CD14-positive monocyte (primary cell): ENCODE measurements around the gene HLTF. TPM values are rescaled to one million over a fixed set of nuclear protein-coding genes. Genes with fewer than 3 reads are reported as not detected.

Experiments used
- DNase-seq, 3 donors: peaks; one replicate each; pipeline ENCODE4 v3.0.0-alpha.2; 2011 to 2022
- H2AFZ ChIP-seq: 2 replicates; pipeline ENCODE4 v1.6.0; 2012; ENCODE audit warnings: mild to moderate bottlenecking, low read depth, low read length, inconsistent platforms; ENCODE audit not compliant: insufficient read depth, poor library complexity, severe bottlenecking
- H3K27ac ChIP-seq, 2 donors: 1 replicate in 1 of 2; 2 replicates in 1 of 2; pipeline ENCODE4 v1.5.1; 2012 to 2013; ENCODE audit warnings: low read length in 2 of 2, control low read depth in 1 of 2, inconsistent platforms in 1 of 2, low read depth in 1 of 2, mild to moderate bottlenecking in 1 of 2
- H3K27me3 ChIP-seq, 2 donors: one replicate each; pipeline versions ENCODE4 v1.6.0 to v1.6.1; 2011 to 2013; ENCODE audit warnings: low read length in 2 of 2; ENCODE audit not compliant: control insufficient read depth in 2 of 2, insufficient read depth in 2 of 2
- H3K36me3 ChIP-seq, 2 donors: replicated peaks in 1 of 2; 1 replicate in 1 of 2; 2 replicates in 1 of 2; pipeline versions ENCODE4 v1.5.1 to v1.6.1; 2012 to 2013; ENCODE audit warnings: low read length in 2 of 2, control low read depth in 1 of 2, inconsistent platforms in 1 of 2, mild to moderate bottlenecking in 1 of 2; ENCODE audit not compliant: insufficient read depth in 2 of 2, control insufficient read depth in 1 of 2
- H3K4me1 ChIP-seq, 2 donors: 1 replicate in 1 of 2; 2 replicates in 1 of 2; pipeline versions ENCODE4 v1.5.1 to v1.6.1; 2012 to 2013; ENCODE audit warnings: low read length in 2 of 2, control low read depth in 1 of 2, inconsistent platforms in 1 of 2, mild to moderate bottlenecking in 1 of 2, moderate library complexity in 1 of 2; ENCODE audit not compliant: insufficient read depth in 2 of 2, control insufficient read depth in 1 of 2
- H3K4me2 ChIP-seq: replicated peaks from 2 replicates; pipeline ENCODE3; 2012; ENCODE audit warnings: low read length, moderate library complexity, mild to moderate bottlenecking; ENCODE audit not compliant: poor library complexity, severe bottlenecking; ENCODE audit errors: extremely low read depth
- H3K4me3 ChIP-seq, 3 experiments: fragments of 200-600 bp in 1 of 3; sonication (generic) in 1 of 3; replicated peaks in 1 of 3; 1 replicate in 2 of 3; 2 replicates in 1 of 3; pipeline ENCODE4 v1.5.1; 2011 to 2013; ENCODE audit warnings: low read length in 3 of 3, mild to moderate bottlenecking in 3 of 3, control low read depth in 2 of 3, low read depth in 2 of 3, inconsistent platforms in 1 of 3, moderate library complexity in 1 of 3
- H3K79me2 ChIP-seq: 2 replicates; pipeline ENCODE4 v1.6.0; 2012; ENCODE audit warnings: mild to moderate bottlenecking, control low read depth, inconsistent platforms, low read length, moderate library complexity; ENCODE audit not compliant: insufficient read depth
- H3K9ac ChIP-seq: 2 replicates; pipeline ENCODE4 v1.6.0; 2017; ENCODE audit warnings: low read length, mild to moderate bottlenecking; ENCODE audit not compliant: insufficient read depth, poor library complexity, severe bottlenecking
- H3K9me3 ChIP-seq, 2 donors: replicated peaks in 1 of 2; 1 replicate in 1 of 2; 2 replicates in 1 of 2; pipeline versions ENCODE4 v1.5.1 to v1.6.1; 2012 to 2013; ENCODE audit warnings: low read length in 2 of 2, control low read depth in 1 of 2; ENCODE audit not compliant: control insufficient read depth in 1 of 2, insufficient read depth in 1 of 2
- H4K20me1 ChIP-seq: 2 replicates; pipeline ENCODE4 v1.6.0; 2012; ENCODE audit warnings: mild to moderate bottlenecking, low read length, control low read depth, moderate library complexity; ENCODE audit not compliant: insufficient read depth
- H3K27ac Mint-ChIP-seq, 7 donors: one replicate each; pipeline ENCODE4 v1.8.0; 2020; ENCODE audit warnings: mild to moderate bottlenecking in 7 of 7, mixed read lengths in 7 of 7, moderate library complexity in 6 of 7, inconsistent platforms in 2 of 7
- H3K27me3 Mint-ChIP-seq, 3 donors: one replicate each; pipeline ENCODE4 v1.8.0; 2021 to 2022; ENCODE audit warnings: low read depth in 3 of 3, mild to moderate bottlenecking in 3 of 3, mixed read lengths in 3 of 3, moderate library complexity in 3 of 3, inconsistent platforms in 1 of 3
- H3K36me3 Mint-ChIP-seq, 2 donors: one replicate each; pipeline ENCODE4 v1.8.0; 2020; ENCODE audit warnings: mixed read lengths in 2 of 2, inconsistent platforms in 1 of 2, mild to moderate bottlenecking in 1 of 2
- H3K4me1 Mint-ChIP-seq: one replicate; pipeline ENCODE4 v1.8.0; 2020; ENCODE audit warnings: mild to moderate bottlenecking, mixed read lengths
- H3K4me3 Mint-ChIP-seq, 2 donors: one replicate each; pipeline ENCODE4 v1.8.0; 2020; ENCODE audit warnings: mild to moderate bottlenecking in 2 of 2, mixed read lengths in 2 of 2, moderate library complexity in 1 of 2
- H3K9me3 Mint-ChIP-seq, 7 donors: one replicate each; pipeline ENCODE4 v1.8.0; 2020 to 2022; ENCODE audit warnings: mixed read lengths in 7 of 7, mild to moderate bottlenecking in 6 of 7, moderate library complexity in 6 of 7, inconsistent platforms in 2 of 7
- WGBS: methylation state at CpG from one replicate; pipeline ENCODE4 v1.1.5; 2013; ENCODE audit warnings: missing lambda C conversion rate; ENCODE audit not compliant: insufficient coverage; 5-methylcytosine and 5-hydroxymethylcytosine counted together
- intact Hi-C, 2 donors: fragments of 100-400 bp; cut with micrococcal nuclease; formaldehyde crosslinking; loops; one replicate each; pipeline versions ENCODE4 v1.15.0 to v1.15.1; 2023
- polyA plus RNA-seq, 3 donors: library from polyadenylated mRNA; depleted of rRNA in 1 of 3; unstranded in 2 of 3; stranded (reverse) in 1 of 3; fragments of 300-500 nt in 2 of 3; fragments of >200 nt in 1 of 3; fragmentation: Illumina TruSeq in 2 of 3; gene quantifications; 1 replicate in 2 of 3; 2 replicates in 1 of 3; pipeline ENCODE4 v1.2.3, GENCODE V29; 2012 to 2021
- TF ChIP-seq, protein P1 (sequence below): fragments of 200-600 bp; IDR thresholded peaks from one replicate; pipeline ENCODE4 v1.8.0; 2022; ENCODE audit warnings: antibody characterized with exemption, mild to moderate bottlenecking

The HLTF gene
- polyA plus RNA-seq, 3 donors = 2.0 to 4.6 (median 2.7) TPM

DNA sequence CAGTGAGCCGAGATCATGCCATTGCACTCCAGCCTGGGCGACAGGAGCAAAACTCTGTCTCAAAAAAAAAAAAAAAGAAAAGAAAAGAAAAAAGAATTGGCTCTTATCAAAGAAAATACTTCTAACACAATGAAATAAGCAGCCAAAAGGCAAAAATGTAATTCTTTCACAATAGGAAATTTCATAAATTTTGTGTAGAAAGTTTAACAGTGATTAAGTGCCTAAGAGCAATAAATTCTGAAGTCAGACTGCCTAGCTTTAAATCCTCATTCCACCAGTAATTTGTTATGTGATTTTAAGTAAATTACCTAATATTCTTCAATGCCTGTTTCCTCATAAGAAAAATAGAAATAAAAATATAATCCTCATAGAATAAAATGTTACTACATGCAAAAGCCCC is 24.6 kb downstream of the HLTF start:
- peaks cover 2% of the 10 kb centered on the region for H3K4me1 Mint-ChIP-seq
- H2AFZ ChIP-seq = no peak overlapping the region
- no peak for DNase-seq
- no CpG with 5 or more reads among the region's 2 CpGs for WGBS
- H3K27ac Mint-ChIP-seq = peak overlapping the region in 1 of 7 donors; percentile 60
- TF ChIP-seq, protein P1, sequence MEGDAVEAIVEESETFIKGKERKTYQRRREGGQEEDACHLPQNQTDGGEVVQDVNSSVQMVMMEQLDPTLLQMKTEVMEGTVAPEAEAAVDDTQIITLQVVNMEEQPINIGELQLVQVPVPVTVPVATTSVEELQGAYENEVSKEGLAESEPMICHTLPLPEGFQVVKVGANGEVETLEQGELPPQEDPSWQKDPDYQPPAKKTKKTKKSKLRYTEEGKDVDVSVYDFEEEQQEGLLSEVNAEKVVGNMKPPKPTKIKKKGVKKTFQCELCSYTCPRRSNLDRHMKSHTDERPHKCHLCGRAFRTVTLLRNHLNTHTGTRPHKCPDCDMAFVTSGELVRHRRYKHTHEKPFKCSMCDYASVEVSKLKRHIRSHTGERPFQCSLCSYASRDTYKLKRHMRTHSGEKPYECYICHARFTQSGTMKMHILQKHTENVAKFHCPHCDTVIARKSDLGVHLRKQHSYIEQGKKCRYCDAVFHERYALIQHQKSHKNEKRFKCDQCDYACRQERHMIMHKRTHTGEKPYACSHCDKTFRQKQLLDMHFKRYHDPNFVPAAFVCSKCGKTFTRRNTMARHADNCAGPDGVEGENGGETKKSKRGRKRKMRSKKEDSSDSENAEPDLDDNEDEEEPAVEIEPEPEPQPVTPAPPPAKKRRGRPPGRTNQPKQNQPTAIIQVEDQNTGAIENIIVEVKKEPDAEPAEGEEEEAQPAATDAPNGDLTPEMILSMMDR = no peak
- H3K27me3 Mint-ChIP-seq = no peaks in the 10 kb centered on the region
- H3K4me3 Mint-ChIP-seq = no peak overlapping the region
- H3K27ac ChIP-seq = no peak overlapping the region
- no peaks in the 10 kb centered on the region for H3K79me2 ChIP-seq
- H4K20me1 ChIP-seq = no peaks in the 10 kb centered on the region
- H3K9me3 ChIP-seq = no peaks in the 10 kb centered on the region
- H3K27me3 ChIP-seq = no peaks in the 10 kb centered on the region
- H3K36me3 ChIP-seq = peaks cover 23 to 56% of the 10 kb centered on the region in 2 donors
- no peaks in the 10 kb centered on the region for H3K4me1 ChIP-seq
- H3K36me3 Mint-ChIP-seq = peaks cover 49 to 60% of the 10 kb centered on the region in 2 donors
- H3K9me3 Mint-ChIP-seq = peaks cover 0 to 4% (median 0%) of the 10 kb centered on the region in 7 donors
- intact Hi-C loops = no loop called here
- H3K4me2 ChIP-seq = no peak overlapping the region
- no peak overlapping the region for H3K9ac ChIP-seq
- no peak overlapping the region for H3K4me3 ChIP-seq

DNA sequence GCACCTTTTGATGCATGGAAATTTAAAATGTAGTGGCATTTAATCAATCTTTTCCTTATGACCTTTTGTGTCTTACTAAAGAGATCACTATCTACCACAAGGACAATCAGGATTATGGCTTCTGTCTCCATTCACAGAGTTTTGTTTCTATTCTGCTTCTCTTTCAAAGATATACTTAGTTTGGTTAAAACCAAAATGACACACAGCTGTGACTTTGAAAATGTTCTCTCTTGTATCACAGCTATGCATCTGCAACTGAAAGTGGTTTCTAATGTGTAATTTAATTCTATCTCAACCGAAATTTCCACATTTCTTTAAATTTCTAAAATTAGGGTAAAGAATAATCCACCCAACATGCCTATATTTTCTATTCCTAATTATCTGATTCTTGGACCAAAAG is 27.7 kb downstream of the HLTF start:
- Mint-ChIP-seq H3K36me3 (peaks cover 56 to 67% of the 10 kb centered on the region in 2 donors), H3K27me3 (no peaks in the 10 kb centered on the region), H3K4me3 (no peak overlapping the region)

More for the DNA sequence above, 27.7 kb downstream of the HLTF start:
- intact Hi-C loops = no loop called here
- TF ChIP-seq, protein P1 = no peak
- H3K9me3 ChIP-seq = no peaks in the 10 kb centered on the region
- no peak overlapping the region for H2AFZ ChIP-seq
- Mint-ChIP-seq H3K4me1 (peaks cover 2% of the 10 kb centered on the region), H3K9me3 (peaks cover 0 to 11% (median 0%) of the 10 kb centered on the region in 7 donors), H3K27ac (no peak overlapping the region)
- peaks cover 31 to 61% of the 10 kb centered on the region in 2 donors for H3K36me3 ChIP-seq
- H3K4me1 ChIP-seq = no peaks in the 10 kb centered on the region
- no peaks in the 10 kb centered on the region for H3K27me3 ChIP-seq
- H3K4me2 ChIP-seq = no peak overlapping the region
- no peak overlapping the region for H3K4me3 ChIP-seq
- WGBS = no CpG with 5 or more reads among the region's 1 CpG
- no peaks in the 10 kb centered on the region for H4K20me1 ChIP-seq
- H3K9ac ChIP-seq = no peak overlapping the region
- H3K27ac ChIP-seq = no peak overlapping the region
- H3K79me2 ChIP-seq = no peaks in the 10 kb centered on the region
- no peak for DNase-seq
